T47D (cell line): ENCODE measurements around the gene SLC1A5.
"Not testable (repeated sequence)": the region's sequence is repeated elsewhere in the genome, so short reads cannot be mapped to it uniquely, and the experiment has no call there.

Experiments
- DNase-seq, 2 experiments: peaks; one replicate each; pipeline versions ENCODE4 v3.0.0 to v3.0.0-alpha.2; 2011 to 2012; ENCODE audit warnings: low read depth in 1 of 2, low spot score in 1 of 2
- JUND ChIP-seq: IDR thresholded peaks from 2 replicates; pipeline ENCODE4 v1.6.1; 2012; ENCODE audit warnings: low read depth
- in situ Hi-C: cut with HindIII; loops from 2 replicates; pipeline ENCODE4 v1.10.0; 2016; ENCODE audit warnings: low sequenced_read_pairs, low pct_unique_long_range_greater_than_20kb

SLC1A5 gene

GRCh38 chr19:46788968-46789338 is 559 bp upstream of the SLC1A5 start:
- TF ChIP-seq JUND = no peak
- DNase-seq = no peak
- in situ Hi-C loops = no loop called here

GRCh38 chr19:46787331-46788261 is 798 bp downstream of the SLC1A5 start:
- peak in 1 of 2 experiments; percentile 53 for DNase-seq
- in situ Hi-C loops = no loop called here
- TF ChIP-seq JUND = no peak

GRCh38 chr19:46787040-46787330 is 1.4 kb downstream of the SLC1A5 start:
- in situ Hi-C loops = no loop called here
- DNase-seq = no peak
- TF ChIP-seq JUND = no peak

- DNase-seq = peak in 1 of 2 experiments; percentile 72
- in situ Hi-C loops = no loop called here
- no peak for TF ChIP-seq JUND
These were observed 2.0 kb downstream of the SLC1A5 start for GRCh38 chr19:46786236-46787039.

GRCh38 chr19:46785980-46786235 is 2.5 kb downstream of the SLC1A5 start:
- in situ Hi-C loops = no loop called here
- TF ChIP-seq JUND = no peak
- no peak for DNase-seq

GRCh38 chr19:46785054-46785979 is 3.1 kb downstream of the SLC1A5 start:
- in situ Hi-C loops = no loop called here
- no peak for DNase-seq
- TF ChIP-seq JUND = no peak

- peak; percentile 51 to 91 for DNase-seq
- in situ Hi-C loops = no loop called here
- no peak for TF ChIP-seq JUND
These were observed 3.9 kb downstream of the SLC1A5 start for GRCh38 chr19:46784262-46785053.

- in situ Hi-C loops = no loop called here
- peak in 1 of 2 experiments; percentile 27 for DNase-seq
- no peak for TF ChIP-seq JUND
These were observed 4.7 kb downstream of the SLC1A5 start for GRCh38 chr19:46783670-46784069.

GRCh38 chr19:46782355-46783019 is 5.9 kb downstream of the SLC1A5 start:
- no peak for DNase-seq
- in situ Hi-C loops = no loop called here
- no peak for TF ChIP-seq JUND

GRCh38 chr19:46777956-46778645 is 10.3 kb downstream of the SLC1A5 start:
- DNase-seq, in situ Hi-C loops: not testable (repeated sequence)
